CD4-positive, alpha-beta T cell treated with Interleukin-6 at 100 ng/mL for 8 hours (primary cell): Measurements from ENCODE around the gene NUDT16.

Source experiments
- DNase-seq: peaks from one replicate; pipeline ENCODE4 v3.0.0-alpha.2; 2020; ENCODE audit warnings: mixed read lengths, low spot score

NUDT16 gene

DNA sequence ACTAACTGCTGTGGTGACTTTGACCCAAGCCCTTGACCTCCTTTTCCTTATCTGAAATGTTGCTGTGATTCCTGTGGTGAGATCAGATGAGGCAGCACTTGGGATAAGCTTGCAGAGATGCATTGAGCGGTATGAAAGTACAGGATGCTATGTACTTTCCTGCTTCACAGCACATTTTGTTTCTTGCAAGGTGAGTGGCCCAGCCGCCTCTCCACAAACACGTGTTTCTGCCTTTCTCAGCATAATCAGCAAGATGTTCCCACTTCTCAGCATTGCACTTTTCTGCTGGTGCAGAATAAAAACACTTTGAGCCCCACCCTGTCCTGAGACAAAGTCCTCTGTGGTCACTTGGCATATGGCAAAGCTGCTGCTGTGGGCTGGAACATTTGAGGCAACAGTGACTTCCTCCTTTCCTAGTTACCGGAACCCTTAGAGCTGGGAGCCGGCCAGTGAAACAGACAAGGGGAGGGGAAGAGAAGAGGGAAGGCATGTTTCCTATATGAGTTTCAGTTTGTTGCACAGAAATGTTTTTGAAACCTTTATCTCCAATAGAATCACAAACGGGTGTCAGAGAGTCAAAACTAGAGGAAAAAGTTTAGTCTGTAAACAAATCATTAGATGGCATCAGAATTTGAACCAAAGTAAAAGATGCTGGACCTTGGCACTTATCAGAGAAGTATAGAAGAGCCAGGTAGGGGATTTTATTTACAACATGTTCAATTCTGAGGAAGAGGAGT is 5.0 kb downstream of the NUDT16 start:
- no peak for DNase-seq

GRCh38 chr3:131387796-131388489 is 6.4 kb downstream of the NUDT16 start:
- no peak for DNase-seq

DNA sequence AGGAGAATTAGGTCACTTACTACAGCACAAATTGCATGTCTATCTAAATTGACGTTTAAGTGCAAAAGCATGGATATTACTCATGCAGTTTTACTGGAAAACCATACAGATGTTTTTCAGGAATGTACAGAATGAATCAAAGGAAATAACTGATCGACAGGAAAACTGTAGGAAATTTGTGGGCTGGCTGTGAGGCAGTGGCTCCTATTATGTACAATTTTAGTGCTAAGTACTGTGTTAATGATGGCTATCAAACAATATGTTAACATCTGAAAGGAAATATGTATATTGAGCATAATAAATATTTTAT is 6.9 kb downstream of the NUDT16 start:
- DNase-seq: no peak

- DNase-seq: no peak
Observed at GRCh38 chr3:131390331-131390730, 8.8 kb downstream of the NUDT16 start.

GRCh38 chr3:131393051-131393450 is 11.5 kb downstream of the NUDT16 start:
- no peak for DNase-seq

DNA sequence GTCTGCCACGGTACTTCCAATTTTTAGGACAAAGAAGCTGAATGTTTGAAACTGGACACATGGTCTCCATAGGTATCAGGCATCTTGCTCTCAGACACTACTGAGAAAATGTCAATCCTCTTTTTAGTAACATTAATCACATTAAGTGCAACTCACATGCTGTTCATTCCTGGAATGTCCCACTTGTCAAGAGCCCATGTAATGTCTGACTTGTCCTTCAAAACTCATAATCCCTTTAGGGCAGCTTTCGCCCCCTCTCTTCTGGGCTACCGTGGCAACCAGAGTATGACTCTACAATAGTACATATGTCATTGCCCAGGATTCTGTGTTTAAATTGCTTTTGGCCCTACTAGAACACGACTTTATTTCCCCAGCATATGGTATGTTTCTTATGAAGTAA is 12.3 kb downstream of the NUDT16 start:
- no peak for DNase-seq

GRCh38 chr3:131394400-131394799 is 12.8 kb downstream of the NUDT16 start:
- DNase-seq: no peak

GRCh38 chr3:131396170-131396569 is 14.6 kb downstream of the NUDT16 start:
- DNase-seq: no peak

DNA sequence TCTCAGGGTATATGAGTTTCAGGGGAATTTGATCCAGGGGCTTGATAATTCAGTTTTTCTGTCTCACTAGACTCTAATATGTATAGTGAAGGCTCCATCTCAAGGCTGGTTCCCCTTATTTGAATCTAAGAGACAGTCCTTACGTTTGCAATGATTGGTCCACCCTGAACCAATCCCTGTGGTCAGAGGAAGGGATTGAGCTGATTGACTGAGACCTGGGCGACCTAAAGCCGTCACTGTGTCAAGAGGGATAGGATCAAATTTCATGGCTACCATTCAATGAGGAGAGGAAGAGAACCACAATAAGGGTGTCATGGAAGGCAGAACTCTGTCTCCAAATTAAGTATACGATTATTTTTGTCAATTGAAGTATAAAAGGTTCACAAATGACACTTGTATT is 16.3 kb downstream of the NUDT16 start:
- DNase-seq: no peak

- DNase-seq: no peak
Observed at GRCh38 chr3:131401978-131402377, 20.4 kb downstream of the NUDT16 start.

- no peak for DNase-seq
Observed at GRCh38 chr3:131402391-131403039, 20.9 kb downstream of the NUDT16 start.

- no peak for DNase-seq
Observed at GRCh38 chr3:131403216-131403895, 21.8 kb downstream of the NUDT16 start.

DNA sequence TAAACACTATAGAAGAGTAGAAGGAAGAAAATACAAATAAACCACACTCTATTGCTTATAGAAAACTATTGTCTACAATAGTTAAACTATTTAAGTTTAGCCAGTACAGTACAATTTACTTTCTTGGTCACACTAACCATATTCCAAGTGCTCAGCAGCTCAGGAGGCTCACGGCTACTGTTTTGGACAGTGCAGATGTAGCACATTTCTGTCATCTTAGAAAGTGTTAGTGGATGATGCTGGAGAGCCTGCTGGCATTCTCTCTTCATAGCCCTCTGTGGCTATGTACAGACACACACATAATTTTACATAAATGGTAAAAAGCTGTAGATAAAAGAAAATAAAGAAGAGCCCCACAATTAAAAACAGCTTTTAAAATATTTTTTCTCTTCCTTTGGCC is 23.8 kb downstream of the NUDT16 start:
- no peak for DNase-seq

DNA sequence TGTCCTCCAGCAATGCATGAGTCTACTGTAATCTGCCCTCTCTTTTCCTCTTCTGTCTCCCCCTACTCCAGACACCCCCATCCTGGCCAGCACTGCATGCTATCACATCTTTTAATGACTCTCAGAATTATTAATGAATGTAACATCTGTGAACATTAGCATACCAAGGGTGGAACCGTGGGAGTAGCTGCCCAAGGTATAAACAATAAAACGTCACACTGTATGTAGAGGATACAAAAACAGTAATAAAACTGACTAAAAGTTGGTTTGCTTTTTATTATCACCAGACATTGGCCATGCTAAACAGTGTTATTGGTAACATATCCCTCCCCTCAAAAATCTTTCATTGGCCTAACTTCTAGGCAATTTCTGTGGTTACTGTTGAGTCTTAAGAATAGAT is 24.7 kb downstream of the NUDT16 start:
- DNase-seq: no peak

GRCh38 chr3:131417751-131418150 is 36.2 kb downstream of the NUDT16 start:
- DNase-seq: no peak

DNA sequence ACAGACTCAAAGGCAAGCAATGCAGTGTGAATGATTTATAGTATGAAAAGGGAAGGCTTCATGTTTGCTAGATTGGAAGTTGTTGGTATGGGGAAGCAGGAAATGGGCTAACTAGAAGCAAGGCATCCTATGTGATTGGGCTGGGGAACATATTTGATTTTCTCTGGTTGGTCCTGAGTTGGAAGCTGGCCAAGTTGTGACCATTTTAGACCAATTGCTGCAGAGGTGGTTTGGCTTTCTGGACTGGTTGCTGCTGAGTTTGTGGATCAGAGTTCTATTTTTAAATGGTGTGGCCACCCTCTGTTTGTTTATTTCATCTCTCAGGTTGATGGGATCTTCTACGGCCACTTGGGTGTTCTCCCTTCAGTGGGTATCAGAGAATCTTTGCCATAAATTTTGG is 39.7 kb downstream of the NUDT16 start:
- no peak for DNase-seq

DNA sequence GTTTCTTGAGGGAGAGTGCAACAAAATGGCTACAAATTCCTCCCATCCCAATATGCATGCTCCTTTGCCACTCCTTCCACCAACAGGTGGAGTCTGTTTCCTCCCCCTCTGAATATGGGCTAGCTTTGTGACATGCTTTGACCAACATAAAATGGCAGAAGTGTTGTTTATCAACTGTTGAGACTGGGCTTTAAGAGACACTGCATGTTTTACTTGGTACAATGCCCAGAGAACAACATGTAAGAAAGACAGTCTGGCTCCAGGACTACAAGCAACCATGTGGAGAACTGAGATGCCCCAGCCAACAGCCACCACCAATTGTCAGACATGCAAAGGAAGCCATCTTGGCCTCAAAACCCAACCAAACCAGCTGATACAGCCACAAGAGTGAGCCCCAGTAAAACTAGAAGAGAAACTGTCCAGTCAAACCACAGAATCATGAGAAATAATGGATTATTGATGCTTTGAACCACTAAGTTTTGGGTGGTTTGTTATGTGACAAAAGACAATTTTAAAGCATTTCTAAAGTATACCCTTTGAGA is 40.5 kb downstream of the NUDT16 start:
- DNase-seq: no peak

GRCh38 chr3:131427226-131427625 is 45.7 kb downstream of the NUDT16 start:
- no peak for DNase-seq

- no peak for DNase-seq
Observed at GRCh38 chr3:131431754-131432153, 50.2 kb downstream of the NUDT16 start.

GRCh38 chr3:131432441-131432840 is 50.9 kb downstream of the NUDT16 start:
- DNase-seq: no peak

GRCh38 chr3:131435000-131435399 is 53.4 kb downstream of the NUDT16 start:
- no peak for DNase-seq
